ENCODE data around the gene E2F7.

E2F7 gene

GRCh38 chr12:77062396-77062795 is 3.0 kb downstream of the E2F7 start:
- Histone ChIP-seq H4K20me1 (ENCODE audit: insufficient read depth, low read length) (no peaks in the 10 kb centered on the region), H3F3A (ENCODE audit: insufficient read depth, low read length) (no peaks in the 10 kb centered on the region), H3K4me3 (ENCODE audit: low read depth, low read length, poor library complexity, severe bottlenecking) (peak overlapping the region; percentile 75)

GRCh38 chr12:77060883-77061240 is 4.5 kb downstream of the E2F7 start:
- TF ChIP-seq EZH2 (IDR thresholded peaks at IDR 0.05; ENCODE audit: borderline replicate concordance, low read length) (no peak), CTCF (IDR thresholded peaks at IDR 0.05; ENCODE audit: low read length) (no peak)
- Histone ChIP-seq H2AFZ (ENCODE audit: low read length) (no peak overlapping the region), H3K9ac (ENCODE audit: low read length) (no peak overlapping the region), H3K9me2 (ENCODE audit: low read depth, low read length) (no peaks in the 10 kb centered on the region), H4K20me1 (ENCODE audit: insufficient read depth, low read length) (no peaks in the 10 kb centered on the region), H3K4me3 (ENCODE audit: low read depth, low read length, poor library complexity, severe bottlenecking) (peak overlapping the region; percentile 11), H3F3A (ENCODE audit: insufficient read depth, low read length) (no peaks in the 10 kb centered on the region), H3K79me2 (ENCODE audit: insufficient read depth, low read length) (peaks cover 12% of the 10 kb centered on the region), H3K4me1 (ENCODE audit: insufficient read depth, low read length, severe bottlenecking) (peaks cover 49% of the 10 kb centered on the region), H3K36me3 (ENCODE audit: insufficient read depth, low read length) (peaks cover 41% of the 10 kb centered on the region), H3K27me3 (ENCODE audit: insufficient read depth, low read length) (no peaks in the 10 kb centered on the region), H3K4me2 (ENCODE audit: low read length) (peak overlapping the region; percentile 91), H3K9me3 (ENCODE audit: low read length) (no peaks in the 10 kb centered on the region), H3K27ac (ENCODE audit: low read depth, low read length, poor library complexity, severe bottlenecking) (peak overlapping the region; percentile 44)

More at GRCh38 chr12:77062396-77062795, 3.0 kb downstream of the E2F7 start:
- Histone ChIP-seq H3K9me3 (ENCODE audit: low read length) (no peaks in the 10 kb centered on the region), H3K4me1 (ENCODE audit: insufficient read depth, low read length, severe bottlenecking) (peaks cover 55% of the 10 kb centered on the region), H3K27ac (ENCODE audit: low read depth, low read length, poor library complexity, severe bottlenecking) (peak overlapping the region; percentile 30), H3K79me2 (ENCODE audit: insufficient read depth, low read length) (peaks cover 12% of the 10 kb centered on the region), H3K27me3 (ENCODE audit: insufficient read depth, low read length) (no peaks in the 10 kb centered on the region), H3K9ac (ENCODE audit: low read length) (no peak overlapping the region; the same call in 1 of the 2 replicates), H3K9me2 (ENCODE audit: low read depth, low read length) (no peaks in the 10 kb centered on the region), H3K36me3 (ENCODE audit: insufficient read depth, low read length) (peaks cover 28% of the 10 kb centered on the region), H3K4me2 (ENCODE audit: low read length) (peak overlapping the region; percentile 91), H2AFZ (ENCODE audit: low read length) (no peak overlapping the region)
- TF ChIP-seq EZH2 (IDR thresholded peaks at IDR 0.05; ENCODE audit: borderline replicate concordance, low read length) (no peak), CTCF (IDR thresholded peaks at IDR 0.05; ENCODE audit: low read length) (no peak)

GRCh38 chr12:77060136-77060882 is 5.1 kb downstream of the E2F7 start:
- Histone ChIP-seq H3K27me3 (ENCODE audit: insufficient read depth, low read length) (no peaks in the 10 kb centered on the region), H3K4me2 (ENCODE audit: low read length) (peak overlapping the region; percentile 91), H3K4me1 (ENCODE audit: insufficient read depth, low read length, severe bottlenecking) (peaks cover 49% of the 10 kb centered on the region), H3K9me2 (ENCODE audit: low read depth, low read length) (no peaks in the 10 kb centered on the region), H3K9me3 (ENCODE audit: low read length) (no peaks in the 10 kb centered on the region), H3K27ac (ENCODE audit: low read depth, low read length, poor library complexity, severe bottlenecking) (peak overlapping the region; percentile 44), H4K20me1 (ENCODE audit: insufficient read depth, low read length) (no peaks in the 10 kb centered on the region), H2AFZ (ENCODE audit: low read length) (no peak overlapping the region), H3F3A (ENCODE audit: insufficient read depth, low read length) (no peaks in the 10 kb centered on the region), H3K36me3 (ENCODE audit: insufficient read depth, low read length) (peaks cover 44% of the 10 kb centered on the region), H3K79me2 (ENCODE audit: insufficient read depth, low read length) (peaks cover 12% of the 10 kb centered on the region), H3K9ac (ENCODE audit: low read length) (no peak overlapping the region), H3K4me3 (ENCODE audit: low read depth, low read length, poor library complexity, severe bottlenecking) (peak overlapping the region; percentile 11)
- TF ChIP-seq EZH2 (IDR thresholded peaks at IDR 0.05; ENCODE audit: borderline replicate concordance, low read length) = no peak
- no peak for TF ChIP-seq CTCF (IDR thresholded peaks at IDR 0.05; ENCODE audit: low read length)

Data from OCI-LY1 (cell line).